Measurements from ENCODE around the gene ARHGAP5.

Gene ARHGAP5

GRCh38 chr14:32185097-32185496 is 108.0 kb downstream of the ARHGAP5 start:
- DNase-seq, result no peak

GRCh38 chr14:32186248-32186647 is 109.1 kb downstream of the ARHGAP5 start:
- no peak for DNase-seq

- DNase-seq, result no peak
These were observed 112.7 kb downstream of the ARHGAP5 start for GRCh38 chr14:32189811-32190210.

GRCh38 chr14:32190673-32191072 is 113.6 kb downstream of the ARHGAP5 start:
- DNase-seq, result no peak

GRCh38 chr14:32192712-32193373 is 115.7 kb downstream of the ARHGAP5 start:
- no peak for DNase-seq

- no peak for DNase-seq
These were observed 116.4 kb downstream of the ARHGAP5 start for GRCh38 chr14:32193532-32193931.

- no peak for DNase-seq
These were observed 118.5 kb downstream of the ARHGAP5 start for GRCh38 chr14:32195636-32196035.

GRCh38 chr14:32197919-32198318 is 120.8 kb downstream of the ARHGAP5 start:
- no peak for DNase-seq

GRCh38 chr14:32200368-32201192 is 123.5 kb downstream of the ARHGAP5 start:
- no peak for DNase-seq

GRCh38 chr14:32201193-32201815 is 124.2 kb downstream of the ARHGAP5 start:
- peak; percentile 20 for DNase-seq

GRCh38 chr14:32201816-32202490 is 124.8 kb downstream of the ARHGAP5 start, which contains the start of gene RNU6-7:
Gene RNU6-7 (plus strand): TSS chr14:32202045.
- peak; percentile 15 for DNase-seq

GRCh38 chr14:32202491-32202997 is 125.4 kb downstream of the ARHGAP5 start:
- no peak for DNase-seq

GRCh38 chr14:32202998-32203882 is 126.1 kb downstream of the ARHGAP5 start, which contains the start of gene RNU6-8:
Gene RNU6-8 (minus strand): TSS chr14:32203269.
- peak; percentile 41 for DNase-seq

- DNase-seq, result no peak
These were observed 126.8 kb downstream of the ARHGAP5 start for GRCh38 chr14:32203928-32204357.

- no peak for DNase-seq
These were observed 128.4 kb downstream of the ARHGAP5 start for GRCh38 chr14:32205554-32205953.

- no peak for DNase-seq
These were observed 128.9 kb downstream of the ARHGAP5 start for GRCh38 chr14:32205984-32206383.

- DNase-seq, result no peak
These were observed 129.4 kb downstream of the ARHGAP5 start for GRCh38 chr14:32206552-32206951.

GRCh38 chr14:32208490-32208889 is 131.4 kb downstream of the ARHGAP5 start:
- no peak for DNase-seq
